Measurements from ENCODE around the gene VIL1. TPM values are rescaled to one million over a fixed set of nuclear protein-coding genes. Genes with fewer than 3 reads are reported as not detected.

VIL1 gene
- total RNA-seq, 1 experiment from 2014 or later: 4.2 TPM

- Histone ChIP-seq H3K14ac (ENCODE audit: insufficient read depth, low read length) (no peak overlapping the region), H4K5ac (ENCODE audit: insufficient read length, low read depth, low read length) (no peak overlapping the region), H3K4ac (ENCODE audit: low read depth, low read length) (no peak overlapping the region), H3K79me2 (ENCODE audit: insufficient read depth, low read length) (no peaks in the 10 kb centered on the region), H4K20me1 (ENCODE audit: control insufficient read depth, insufficient read depth, insufficient read length) (no peaks in the 10 kb centered on the region), H4K8ac (replicated peaks; ENCODE audit: insufficient read length, low read depth, low read length) (no peak overlapping the region), H2BK15ac (ENCODE audit: low read depth, low read length) (no peak overlapping the region), H3K9me3 (ENCODE audit: control insufficient read depth, low read depth, low read length) (no peaks in the 10 kb centered on the region), H3K56ac (ENCODE audit: insufficient read length, low read depth, low read length) (no peak overlapping the region), H2BK120ac (ENCODE audit: low read depth, low read length, poor library complexity, severe bottlenecking) (no peak overlapping the region), H3K18ac (ENCODE audit: insufficient read length, low read depth, low read length) (no peak overlapping the region), H2BK12ac (ENCODE audit: insufficient read length, low read depth, low read length) (no peak overlapping the region), H3K23me2 (ENCODE audit: insufficient read length, low read depth, low read length, poor library complexity, severe bottlenecking) (no peaks in the 10 kb centered on the region), H3K9ac (ENCODE audit: extremely low read depth, insufficient read length, low read length) (no peak overlapping the region), H3K27me3 (ENCODE audit: insufficient read depth, low read length) (no peaks in the 10 kb centered on the region), H2BK5ac (ENCODE audit: insufficient read length, low read length) (no peak overlapping the region), H3K4me1 (ENCODE audit: insufficient read depth, low read length) (no peaks in the 10 kb centered on the region), H3K27ac (ENCODE audit: insufficient read length, low read depth, low read length) (no peak overlapping the region), H2BK20ac (ENCODE audit: low read depth, low read length, poor library complexity, severe bottlenecking) (no peak overlapping the region), H2AK5ac (ENCODE audit: insufficient read length, low read length) (no peak overlapping the region), H3T11ph (ENCODE audit: low read length) (no peak overlapping the region), H3K79me1 (ENCODE audit: insufficient read depth, low read depth, low read length, poor library complexity, severe bottlenecking) (no peaks in the 10 kb centered on the region), H3K4me2 (ENCODE audit: insufficient read depth, insufficient read length, low read length) (no peak overlapping the region), H2AFZ (ENCODE audit: low read length) (no peak overlapping the region), H3K23ac (ENCODE audit: insufficient read length, low read depth, low read length) (no peak overlapping the region), H4K91ac (ENCODE audit: insufficient read length, low read depth, low read length) (no peak overlapping the region)
- Mint-ChIP-seq H3K9me3 (no peaks in the 10 kb centered on the region), H3K36me3 (ENCODE audit: insufficient read depth in 1 of 3, low read depth in 3 of 3) (0 out of 7 replicates have a peak, but pooled peaks cover 0 to 2% (median 0%) of the 10 kb centered on the region in 3 experiments), H3K4me3 (no peak overlapping the region), H3K27ac (peak overlapping the region in 1 of 3 experiments; percentile 22; a peak in 1 of 7 replicates), H3K4me1 (no peaks in the 10 kb centered on the region), H3K27me3 (ENCODE audit: low read depth) (no peaks in the 10 kb centered on the region; the same call in none of the 2 replicates)
- no peak for DNase-seq
- TF ChIP-seq CTCF (conservative IDR thresholded peaks at IDR 0.05): no peak
- no CpG with 5 or more reads among the region's 4 CpGs for WGBS (ENCODE audit: extremely low coverage, insufficient read length, low lambda C conversion rate)
Measured at GRCh38 chr2:218438596-218438995, 19.7 kb downstream of the VIL1 start.

All from H9 (cell line).